SKM-1 (cell line): ENCODE measurements around the gene ENTPD6.

ENCODE experiments used
- DNase-seq: peaks from one replicate; lab custom pipeline; 2025; ENCODE audit not compliant: unreplicated experiment; lab: John Stamatoyannopoulos, UW

The ENTPD6 gene

GRCh38 chr20:25275813-25276532 lies 80.5 kb downstream of the ENTPD6 start:
- DNase-seq = no peak
